Activated CD8-positive, alpha-beta memory T cell treated with anti-CD3 and anti-CD28 coated beads, Interleukin-2, amount 50 U/mL, for 4 hours (primary cell): ENCODE measurements around the gene PLB1.
"Not testable (repeated sequence)": the region's sequence is repeated elsewhere in the genome, so short reads cannot be mapped to it uniquely, and the experiment has no call there.

Experiments
- DNase-seq: peaks from one replicate; pipeline ENCODE4 v3.0.0-alpha.2; 2020

Gene PLB1

DNA sequence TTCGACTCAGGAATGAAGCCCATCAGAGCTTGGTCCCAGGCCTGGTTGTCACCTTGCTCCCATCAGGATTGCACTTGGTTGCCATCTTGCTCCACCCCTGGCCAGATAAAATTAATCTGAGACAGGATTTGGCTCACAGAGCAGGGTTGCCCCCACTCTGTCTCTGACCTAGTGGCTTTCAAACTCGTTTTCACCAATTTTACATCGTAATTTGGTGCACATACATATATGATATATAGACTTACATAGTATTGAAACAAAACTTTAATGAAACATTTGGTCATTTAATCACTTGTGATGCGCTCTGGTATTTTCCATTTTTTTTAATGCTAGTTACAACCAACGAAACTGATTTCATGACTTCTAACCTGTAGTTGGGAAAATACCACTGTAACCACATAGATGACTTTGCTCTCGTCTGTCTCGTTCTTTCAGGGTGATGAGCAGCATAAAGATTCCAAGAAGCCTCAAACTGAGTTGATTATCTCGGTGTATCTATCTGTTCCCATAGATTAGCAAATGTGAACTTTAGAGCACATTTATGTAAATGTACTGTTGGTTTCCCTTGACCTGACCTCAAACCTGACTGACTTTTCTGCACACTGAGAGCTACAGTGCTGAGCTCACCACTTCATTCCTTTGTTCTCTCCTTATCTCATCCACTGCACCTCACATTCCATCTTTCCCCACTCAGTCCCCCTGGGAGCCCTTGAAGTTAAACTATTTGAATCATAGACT is 30.5 kb upstream of the PLB1 start:
- DNase-seq, result no peak

DNA sequence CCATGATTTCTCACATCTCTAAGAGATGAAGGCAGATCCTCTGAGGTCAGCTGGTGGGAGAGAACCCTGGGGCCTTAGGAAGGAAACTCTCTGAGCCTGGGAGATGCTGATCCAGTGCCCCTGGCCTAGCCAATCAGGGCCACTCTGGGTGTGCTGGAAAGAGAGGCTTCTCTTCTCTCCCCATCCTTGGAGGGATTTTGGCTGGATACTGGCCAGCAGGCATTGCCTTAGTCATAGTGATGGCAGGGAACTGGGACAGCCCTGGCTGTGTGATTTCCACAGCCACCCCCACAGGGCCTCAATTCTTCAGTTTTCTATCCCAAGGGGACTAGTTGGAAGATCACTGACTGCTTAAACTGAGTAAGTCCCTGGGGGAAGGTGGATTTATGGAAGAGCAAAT is 26.6 kb upstream of the PLB1 start:
- DNase-seq, result no peak

GRCh38 chr2:28469947-28470535 is 25.8 kb upstream of the PLB1 start:
- DNase-seq, result no peak

DNA sequence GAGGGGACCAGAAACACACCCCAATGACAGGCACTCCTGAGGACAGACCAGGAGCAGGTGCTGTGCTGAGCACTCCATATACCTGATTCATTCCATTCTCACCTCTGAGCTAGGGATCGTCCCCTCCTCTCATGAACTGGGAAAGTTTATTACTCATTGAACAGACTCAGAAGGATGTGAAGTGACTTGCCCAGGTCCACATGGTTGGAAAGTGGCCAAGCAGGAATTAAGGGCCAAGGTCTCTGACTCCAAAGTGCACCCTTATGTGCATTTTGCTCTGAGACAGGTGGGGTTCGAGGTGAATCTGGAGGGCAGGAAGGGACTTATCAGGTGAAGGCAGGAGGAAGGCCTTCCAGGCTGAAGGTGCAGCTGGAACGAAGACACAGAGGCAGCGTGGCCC is 25.1 kb upstream of the PLB1 start:
- DNase-seq, result no peak

GRCh38 chr2:28471214-28471613 is 24.6 kb upstream of the PLB1 start:
- DNase-seq, result no peak

- no peak for DNase-seq
These were observed 24.1 kb upstream of the PLB1 start for GRCh38 chr2:28471701-28472236.

- DNase-seq, result not testable (repeated sequence)
These were observed 23.2 kb upstream of the PLB1 start for GRCh38 chr2:28472641-28473040.

DNA sequence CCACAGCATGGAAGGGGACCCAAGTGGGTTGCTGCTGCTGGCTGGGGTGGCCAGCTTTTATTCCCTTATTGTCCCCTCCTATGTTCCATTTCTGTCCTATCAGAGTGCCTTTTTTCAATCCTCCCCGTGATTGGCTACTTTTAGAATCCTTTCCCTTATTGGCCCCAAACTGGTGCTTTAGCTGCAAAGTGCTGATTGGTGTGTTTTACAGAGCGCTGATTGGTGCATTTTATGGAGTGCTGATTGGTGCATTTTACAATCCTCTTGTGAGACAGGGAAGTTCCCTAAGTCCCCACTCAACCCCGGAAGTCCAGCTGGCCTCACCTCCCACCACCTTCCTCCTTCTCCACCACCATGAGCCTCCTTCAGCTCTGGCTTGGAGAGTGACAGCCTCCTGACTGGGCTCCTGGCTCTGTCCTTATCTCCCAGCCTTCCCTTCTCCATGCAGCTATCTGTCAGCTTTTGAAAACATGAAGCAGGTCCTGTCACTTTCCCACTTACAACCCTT is 20.7 kb upstream of the PLB1 start:
- DNase-seq, result no peak

DNA sequence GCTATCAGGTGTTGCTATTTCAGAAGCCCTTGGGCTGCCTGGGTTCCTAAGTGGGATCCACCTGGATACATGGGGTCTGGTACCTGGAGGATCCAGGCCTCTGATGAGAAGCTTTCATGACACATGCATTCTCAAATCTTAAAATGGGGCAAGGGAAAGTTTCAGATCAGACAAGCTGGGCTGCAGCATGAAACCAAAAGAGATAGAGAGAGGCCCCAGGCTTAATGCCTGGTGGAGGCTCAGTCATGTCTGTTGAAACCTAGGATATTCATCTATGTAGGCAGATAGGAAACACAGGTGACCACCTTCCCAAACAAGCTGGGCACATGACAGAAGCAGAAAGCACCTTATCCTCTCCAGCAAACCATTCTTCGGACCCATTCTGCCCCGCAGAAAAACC is 18.8 kb upstream of the PLB1 start:
- DNase-seq, result no peak

DNA sequence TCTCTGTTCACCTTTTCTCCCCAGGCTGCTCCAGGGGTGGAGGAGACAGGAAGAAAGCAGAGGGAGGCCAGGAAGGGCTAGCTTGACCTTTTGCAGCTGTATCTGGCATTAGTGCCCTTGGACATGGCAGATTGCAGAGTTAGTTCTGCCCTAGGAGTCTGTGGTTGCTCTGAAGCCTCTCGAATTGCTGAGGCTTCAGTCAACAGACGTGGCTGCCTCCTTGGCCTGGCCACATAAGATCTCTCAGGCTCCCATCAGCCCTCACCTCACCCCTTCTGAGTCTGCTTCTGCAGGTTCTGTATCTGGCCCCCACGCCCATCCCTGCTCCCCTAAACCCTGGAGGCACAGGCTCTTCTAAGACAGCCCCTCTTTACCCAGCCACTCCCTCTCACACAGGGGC is 18.2 kb upstream of the PLB1 start:
- no peak for DNase-seq

DNA sequence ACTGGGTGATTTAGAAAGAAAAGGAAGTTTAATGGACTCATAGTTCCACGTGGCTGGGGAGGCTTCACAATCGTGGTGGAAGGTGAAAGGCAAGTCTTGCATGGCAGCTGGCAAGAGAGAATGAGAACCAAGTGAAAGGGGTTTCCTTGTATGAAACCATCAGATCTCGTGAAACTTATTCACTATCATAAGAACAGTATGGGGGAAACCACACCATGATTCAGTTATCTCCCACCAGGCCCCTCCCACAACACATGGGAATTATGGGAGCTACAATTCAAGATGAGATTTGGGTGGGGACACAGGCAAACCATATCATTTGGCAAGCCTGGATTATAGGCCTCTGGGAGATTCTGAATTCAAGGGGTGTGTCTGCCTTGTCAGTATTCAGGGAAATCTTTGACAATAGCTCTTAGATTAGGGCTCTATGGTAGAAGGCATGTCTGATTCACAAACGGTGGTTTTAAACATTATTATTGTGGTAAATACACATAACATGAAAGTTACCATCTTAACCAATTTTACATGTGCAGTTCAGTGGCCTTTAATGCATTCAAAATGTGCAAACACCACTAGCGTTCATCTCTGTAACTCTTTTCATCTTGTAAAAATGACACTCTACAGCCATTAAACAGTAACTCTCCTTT is 15.3 kb upstream of the PLB1 start:
- DNase-seq, result no peak

GRCh38 chr2:28481905-28482304 is 14.0 kb upstream of the PLB1 start:
- DNase-seq, result no peak

DNA sequence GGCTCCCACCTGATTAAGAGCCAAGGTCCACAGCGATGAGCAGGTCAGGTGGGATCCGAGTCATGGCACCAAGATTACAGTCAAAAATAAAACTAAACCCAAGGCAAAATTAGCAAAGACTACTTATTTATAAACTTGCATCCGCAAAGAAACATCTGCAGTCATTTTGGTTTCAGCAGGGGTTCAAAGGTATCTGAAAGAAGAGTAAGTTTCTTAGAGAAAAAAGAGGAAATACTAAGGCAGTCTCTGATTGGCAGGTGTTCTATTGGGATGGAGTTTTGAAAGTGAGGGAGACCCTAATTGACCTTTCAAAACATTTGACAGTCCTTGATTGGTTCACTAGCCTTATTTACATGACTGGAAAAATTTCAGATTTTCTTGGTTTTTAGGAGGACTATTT is 11.0 kb upstream of the PLB1 start:
- no peak for DNase-seq

GRCh38 chr2:28486526-28486925 is 9.3 kb upstream of the PLB1 start:
- no peak for DNase-seq

DNA sequence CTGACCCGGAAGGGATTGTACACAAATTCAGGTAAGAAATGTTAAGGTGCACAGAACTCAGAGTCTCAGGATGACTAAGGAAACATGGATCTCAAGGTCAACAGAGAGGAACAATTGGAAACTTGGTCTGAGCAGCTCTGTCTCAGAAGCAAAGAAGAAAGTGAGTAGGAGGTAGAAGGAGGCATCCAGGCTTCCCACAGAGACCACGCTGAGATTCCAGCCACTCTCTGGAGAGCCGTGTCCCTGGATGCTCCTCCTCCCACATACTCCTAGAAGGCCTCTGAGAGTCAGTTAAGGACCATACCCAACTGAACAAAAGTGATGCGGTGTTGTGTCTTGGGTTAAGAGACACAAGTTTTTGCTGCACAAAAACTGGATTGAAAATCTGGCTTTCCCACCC is 8.6 kb upstream of the PLB1 start:
- DNase-seq, result no peak

DNA sequence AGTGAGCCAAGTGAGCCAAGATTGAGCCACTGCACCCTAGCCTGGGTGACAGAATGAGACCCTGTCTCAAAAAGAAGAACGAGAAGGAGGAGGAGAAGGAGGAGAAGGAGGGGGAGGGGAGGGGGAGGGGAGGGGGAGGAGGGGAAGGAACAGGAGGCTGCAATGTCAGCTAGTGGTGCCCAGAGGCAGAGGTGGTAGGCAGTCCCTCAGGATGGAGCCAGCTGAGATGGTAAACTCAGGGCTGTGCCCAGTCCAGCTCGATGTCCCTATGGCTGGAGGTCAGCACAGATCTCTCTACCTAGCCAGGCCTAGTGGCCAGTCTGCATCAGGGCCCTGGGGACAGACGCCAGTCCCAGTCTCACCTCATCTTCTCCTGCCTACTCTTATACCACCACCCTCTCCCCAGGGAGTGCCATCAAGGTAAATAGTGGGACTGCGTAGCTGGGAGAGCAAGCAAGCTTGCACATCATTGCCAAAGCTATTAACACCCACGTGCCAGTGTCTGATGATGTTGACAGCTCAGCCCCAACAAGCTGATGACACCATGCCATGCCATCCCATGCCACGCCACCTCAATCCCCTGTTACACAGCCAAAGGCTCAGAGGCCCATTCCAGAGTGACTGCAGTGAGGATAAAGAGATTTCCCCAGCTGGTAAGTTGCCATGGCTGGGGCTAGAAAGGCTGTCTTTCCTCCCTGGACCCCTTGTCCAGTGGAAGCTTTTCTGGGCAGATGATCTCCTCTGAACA is 7.6 kb upstream of the PLB1 start:
- DNase-seq, result no peak

- no peak for DNase-seq
These were observed 6.8 kb upstream of the PLB1 start for GRCh38 chr2:28488858-28489575.

DNA sequence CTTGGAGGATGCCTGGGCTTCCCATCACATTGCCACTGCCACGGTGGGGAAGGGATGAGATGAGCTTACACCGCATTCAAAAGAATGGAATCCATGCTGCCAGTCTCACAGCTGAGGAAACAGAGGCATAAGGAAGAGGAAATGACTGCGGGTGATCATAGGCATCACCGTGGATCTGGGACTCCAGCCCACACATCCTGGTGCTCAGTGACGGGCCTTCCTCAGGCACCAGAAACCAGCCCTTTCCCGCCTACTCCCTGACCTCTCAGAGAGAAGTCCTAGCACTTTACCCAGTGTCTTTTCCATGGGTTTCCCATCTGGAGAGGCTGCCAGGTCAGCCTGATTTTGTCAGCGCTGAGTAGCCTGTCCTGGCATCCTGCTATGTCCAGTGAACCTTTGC is 5.3 kb upstream of the PLB1 start:
- no peak for DNase-seq

GRCh38 chr2:28492282-28492681 is 3.6 kb upstream of the PLB1 start:
- DNase-seq, result no peak

GRCh38 chr2:28493636-28494035 is 2.2 kb upstream of the PLB1 start:
- DNase-seq, result no peak

DNA sequence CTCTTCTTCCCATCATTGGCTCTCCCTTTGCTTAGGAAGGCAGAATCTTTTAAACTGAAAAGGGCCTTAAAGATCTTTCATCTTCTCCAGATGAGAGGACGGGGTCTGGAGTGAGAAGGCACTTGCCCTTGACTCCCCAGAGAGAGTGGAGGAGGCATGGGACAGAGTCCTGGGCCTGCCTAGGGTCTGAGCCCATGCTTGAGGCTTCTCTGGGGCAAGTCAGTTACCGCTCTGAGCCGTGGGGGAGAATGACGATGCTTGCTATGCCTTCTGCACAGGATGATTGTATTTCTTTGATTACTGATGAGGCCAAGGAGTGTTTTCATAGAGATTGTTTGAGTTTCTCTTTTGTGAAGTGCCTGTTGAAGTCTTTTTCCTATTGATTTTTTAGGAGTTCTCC is 921 bp downstream of the PLB1 start:
- DNase-seq, result no peak

DNA sequence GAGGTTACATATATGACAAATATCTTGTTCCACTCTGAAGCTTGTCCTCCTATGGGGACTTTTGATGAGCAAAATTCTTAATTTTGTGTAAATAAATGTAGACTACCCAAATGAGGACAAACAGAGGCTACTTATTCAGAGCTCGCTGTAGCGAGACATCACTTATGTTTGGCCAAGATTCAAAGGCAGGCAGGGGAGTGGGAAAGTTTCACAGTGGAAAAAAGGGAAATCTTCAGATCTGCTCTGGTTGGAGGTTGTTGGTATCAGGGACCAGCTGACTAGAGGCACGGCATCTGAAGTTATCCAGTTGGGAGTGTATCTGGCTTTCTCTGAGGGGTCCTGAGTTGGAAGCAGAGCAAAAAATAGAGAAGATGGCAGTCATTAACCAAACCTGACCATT is 1.3 kb downstream of the PLB1 start:
- DNase-seq, result no peak

DNA sequence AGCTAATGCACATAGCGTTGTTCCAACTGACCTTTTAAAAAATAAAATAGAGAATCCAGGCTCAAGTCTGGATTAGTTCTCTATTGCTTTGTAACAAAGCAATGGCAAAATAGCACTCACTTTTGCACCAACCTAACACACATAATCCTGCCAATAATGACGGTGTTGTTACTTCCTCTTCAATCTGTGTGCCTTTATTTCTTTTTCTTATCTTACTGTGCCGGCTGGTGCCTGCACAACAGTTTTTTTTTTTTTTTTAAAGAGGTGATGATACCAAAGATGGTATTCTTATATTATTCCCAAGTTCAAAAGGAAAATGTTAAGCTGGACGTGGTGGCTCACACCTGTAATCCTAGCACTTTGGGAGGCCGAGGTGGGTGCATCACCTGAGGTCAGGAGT is 3.4 kb downstream of the PLB1 start:
- DNase-seq, result no peak
